Stomach (tissue), 9 donors: ENCODE data around the gene HTR3D. TPM values are rescaled to one million over a fixed set of nuclear protein-coding genes. Genes with fewer than 3 reads are reported as not detected.

Experiments used
- DNase-seq, 2 donors: peaks; one replicate each; pipeline versions ENCODE4 v3.0.0 to v3.0.0-alpha.2; 2013 to 2019
- H3K27ac ChIP-seq, 5 donors: fragments of 200-600 bp in 4 of 5; sonication (generic) in 4 of 5; one replicate each; pipeline ENCODE4 v1.5.1; 2013 to 2019; ENCODE audit warnings: mild to moderate bottlenecking in 1 of 5, moderate library complexity in 1 of 5
- H3K27me3 ChIP-seq, 3 donors: fragments of 200-600 bp; sonication (generic); one replicate each; pipeline ENCODE4 v1.5.1; 2017 to 2019; ENCODE audit warnings: mixed run types in 1 of 3
- H3K36me3 ChIP-seq, 4 donors: fragments of 200-600 bp; sonication (generic); 1 replicate in 3 of 4; 2 replicates in 1 of 4; pipeline ENCODE4 v1.5.1; 2016 to 2019
- H3K4me1 ChIP-seq, 4 donors: fragments of 200-600 bp; sonication (generic); one replicate each; pipeline ENCODE4 v1.5.1; 2016 to 2019
- H3K4me3 ChIP-seq, 4 donors: fragments of 200-600 bp; sonication (generic) in 3 of 4; one replicate each; pipeline ENCODE4 v1.5.1; 2016 to 2019; ENCODE audit warnings: mild to moderate bottlenecking in 1 of 4
- H3K9me3 ChIP-seq, 4 donors: fragments of 200-600 bp; sonication (generic); one replicate each; pipeline ENCODE4 v1.5.1; 2016 to 2019
- CTCF ChIP-seq, 7 experiments: fragments of 450-650 bp in 4 of 7; fragments of 200-600 bp in 3 of 7; sonication (generic) in 3 of 7; IDR thresholded peaks; one replicate each; pipeline ENCODE4 v1.5.1; 2016 to 2019; ENCODE audit warnings: antibody characterized with exemption in 7 of 7, control low read depth in 2 of 7, mild to moderate bottlenecking in 1 of 7
- EP300 ChIP-seq: sonication (generic); formaldehyde crosslinking; IDR thresholded peaks from one replicate; pipeline ENCODE4 v1.6.1; 2017; ENCODE audit warnings: antibody characterized with exemption
- POLR2A ChIP-seq, 4 donors: fragments of 450-650 bp; IDR thresholded peaks; one replicate each; pipeline ENCODE4 v1.6.1; 2016; ENCODE audit warnings: antibody characterized with exemption in 4 of 4, control low read depth in 2 of 4, mild to moderate bottlenecking in 1 of 4, moderate library complexity in 1 of 4
- POLR2AphosphoS5 ChIP-seq, 3 donors: sonication (generic); formaldehyde crosslinking; IDR thresholded peaks; one replicate each; pipeline ENCODE4 v1.6.1; 2016; ENCODE audit warnings: antibody characterized with exemption in 3 of 3
- WGBS, 5 donors: extraction: QIAGEN DNeasy Blood & Tissue Kit in 3 of 5; methylation state at CpG; one replicate each; pipeline versions ENCODE4 v1.1.5 to v1.1.7; 2013 to 2018; 5-methylcytosine and 5-hydroxymethylcytosine counted together
- intact Hi-C: fragments of 100-400 bp; cut with DNase I; formaldehyde crosslinking; loops from one replicate; pipeline ENCODE4 v1.15.1; 2023; ENCODE audit warnings: low total_unique reads
- polyA plus RNA-seq, 3 donors: library from polyadenylated mRNA; stranded (reverse); fragments of 200-250 nt; gene quantifications; one replicate each; pipeline ENCODE4 v1.2.3, GENCODE V29; 2013
- total RNA-seq, 5 donors: library from RNA; depleted of rRNA; stranded (reverse); fragments of >200 nt; gene quantifications; one replicate each; pipeline versions ENCODE4 v1.1.0 to v1.2.3, GENCODE V29; 2014 to 2016
- donor health status: healthy with polysubstance abuse.
- donor health status: Bipolar disorder and iron deficiency.
- donor health status: healthy.

The HTR3D gene
- total and polyA plus RNA-seq, 8 donors: not detected

GRCh38 chr3:184039414-184039813 lies 7.9 kb downstream of the HTR3D start:
- 58 to 71% (median 67%) methylated on average over 5 of the region's 5 CpGs for WGBS, 5 donors
- TF ChIP-seq POLR2A (IDR thresholded peaks at IDR 0.05) (no peak), POLR2AphosphoS5 (IDR thresholded peaks at IDR 0.05) (peak in 2 of 3 donors; percentile 61 to 78), EP300 (no peak), CTCF (IDR thresholded peaks at IDR 0.05) (no peak)
- no peaks in the 10 kb centered on the region for H3K9me3 ChIP-seq
- intact Hi-C loops: no loop called here
- DNase-seq: peak in 1 of 2 donors; percentile 23
- no peaks in the 10 kb centered on the region for H3K36me3 ChIP-seq
- no peaks in the 10 kb centered on the region for H3K27me3 ChIP-seq
- peak overlapping the region in 1 of 5 donors; percentile 37 for H3K27ac ChIP-seq
- no peak overlapping the region for H3K4me3 ChIP-seq
- H3K4me1 ChIP-seq: peaks cover 0 to 4% (median 0%) of the 10 kb centered on the region in 4 donors

- Histone ChIP-seq H3K9me3 (no peaks in the 10 kb centered on the region), H3K27me3 (no peaks in the 10 kb centered on the region), H3K4me3 (no peak overlapping the region), H3K36me3 (no peaks in the 10 kb centered on the region), H3K4me1 (peaks cover 0 to 4% (median 0%) of the 10 kb centered on the region in 4 donors), H3K27ac (peak overlapping the region in 1 of 5 donors; percentile 37)
- TF ChIP-seq CTCF (IDR thresholded peaks at IDR 0.05) (peak in 4 of 7 experiments; percentile 8 to 47 (median 28)), POLR2A (IDR thresholded peaks at IDR 0.05) (no peak), EP300 (no peak), POLR2AphosphoS5 (IDR thresholded peaks at IDR 0.05) (no peak)
- peak; percentile 15 to 29 for DNase-seq
- intact Hi-C loops: no loop called here
- 31 to 50% (median 37%) methylated on average over 3 of the region's 3 CpGs for WGBS, 5 donors
These were observed 8.5 kb downstream of the HTR3D start for GRCh38 chr3:184040010-184040409.

GRCh38 chr3:184042617-184043016 lies 11.1 kb downstream of the HTR3D start:
- intact Hi-C loops: no loop called here
- Histone ChIP-seq H3K27ac (no peak overlapping the region), H3K36me3 (no peaks in the 10 kb centered on the region), H3K4me3 (no peak overlapping the region), H3K4me1 (peaks cover 0 to 4% (median 0%) of the 10 kb centered on the region in 4 donors), H3K9me3 (no peaks in the 10 kb centered on the region), H3K27me3 (no peaks in the 10 kb centered on the region)
- WGBS, 5 donors: 81 to 90% (median 86%) methylated on average over 1 of the region's 1 CpG
- DNase-seq: no peak
- TF ChIP-seq POLR2A (IDR thresholded peaks at IDR 0.05): no peak
- TF ChIP-seq POLR2AphosphoS5 (IDR thresholded peaks at IDR 0.05): no peak
- TF ChIP-seq CTCF (IDR thresholded peaks at IDR 0.05): no peak
- no peak for TF ChIP-seq EP300

- no peak for DNase-seq
- H3K27me3 ChIP-seq: no peaks in the 10 kb centered on the region
- intact Hi-C loops: no loop called here
These were observed 14.5 kb downstream of the HTR3D start for GRCh38 chr3:184045995-184046394.

More at GRCh38 chr3:184045995-184046394, 14.5 kb downstream of the HTR3D start:
- TF ChIP-seq POLR2A (IDR thresholded peaks at IDR 0.05) (no peak), POLR2AphosphoS5 (IDR thresholded peaks at IDR 0.05) (no peak), CTCF (IDR thresholded peaks at IDR 0.05) (no peak), EP300 (no peak)
- 73 to 90% (median 80%) methylated on average over 5 of the region's 5 CpGs for WGBS, 5 donors
- no peaks in the 10 kb centered on the region for H3K36me3 ChIP-seq
- H3K4me1 ChIP-seq: no peaks in the 10 kb centered on the region
- H3K9me3 ChIP-seq: no peaks in the 10 kb centered on the region
- no peak overlapping the region for H3K4me3 ChIP-seq
- no peak overlapping the region for H3K27ac ChIP-seq
